ENCODE data around the gene SEMA4B.

The SEMA4B gene

DNA sequence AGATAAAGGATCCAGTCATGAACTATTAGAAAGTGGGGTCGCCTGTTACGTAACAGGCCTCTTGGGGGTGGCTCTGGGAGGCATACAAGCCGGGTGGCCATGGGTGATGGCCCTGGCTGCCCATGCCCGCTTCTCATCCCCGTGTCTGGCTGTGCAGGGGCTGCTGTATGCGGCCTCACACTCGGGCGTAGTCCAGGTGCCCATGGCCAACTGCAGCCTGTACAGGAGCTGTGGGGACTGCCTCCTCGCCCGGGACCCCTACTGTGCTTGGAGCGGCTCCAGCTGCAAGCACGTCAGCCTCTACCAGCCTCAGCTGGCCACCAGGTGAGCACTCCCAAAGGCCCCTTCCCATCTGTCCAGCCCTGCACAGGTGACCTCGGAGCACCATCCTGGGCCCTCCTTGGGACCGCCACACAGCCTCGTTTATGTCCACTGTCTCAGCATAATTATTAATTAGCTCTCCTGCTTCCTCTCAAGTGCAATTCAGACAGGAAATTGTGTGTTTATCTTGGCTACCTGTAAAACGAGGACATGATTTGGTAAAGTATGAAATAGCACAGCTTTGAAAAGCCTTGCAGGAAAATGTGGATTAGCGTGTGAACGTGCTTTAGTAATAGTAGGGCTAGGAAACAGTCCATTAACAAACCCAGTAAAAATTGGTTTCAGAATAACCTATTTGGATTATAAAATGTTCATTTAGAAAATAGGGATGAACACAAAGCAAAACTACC is 24.5 kb downstream of the SEMA4B start:
- no peak for DNase-seq (ENCODE audit: low spot score)

DNA sequence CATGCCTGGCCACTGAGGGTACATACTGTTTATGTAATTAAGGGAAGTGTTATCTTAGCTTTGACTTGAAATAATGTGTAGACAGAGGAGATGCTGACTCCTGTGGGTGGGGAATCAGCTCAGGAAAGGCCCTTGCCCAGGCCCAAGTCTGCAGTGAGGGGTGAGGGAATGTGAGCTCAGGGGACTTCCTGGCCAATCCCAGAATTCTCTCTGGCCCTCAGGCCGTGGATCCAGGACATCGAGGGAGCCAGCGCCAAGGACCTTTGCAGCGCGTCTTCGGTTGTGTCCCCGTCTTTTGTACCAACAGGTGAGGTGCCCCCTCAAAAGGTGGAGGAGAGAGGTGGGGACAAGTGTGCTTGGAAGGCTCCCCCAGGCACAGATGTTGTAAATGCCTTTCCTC is 26.2 kb downstream of the SEMA4B start:
- DNase-seq (ENCODE audit: low spot score), result no peak

DNA sequence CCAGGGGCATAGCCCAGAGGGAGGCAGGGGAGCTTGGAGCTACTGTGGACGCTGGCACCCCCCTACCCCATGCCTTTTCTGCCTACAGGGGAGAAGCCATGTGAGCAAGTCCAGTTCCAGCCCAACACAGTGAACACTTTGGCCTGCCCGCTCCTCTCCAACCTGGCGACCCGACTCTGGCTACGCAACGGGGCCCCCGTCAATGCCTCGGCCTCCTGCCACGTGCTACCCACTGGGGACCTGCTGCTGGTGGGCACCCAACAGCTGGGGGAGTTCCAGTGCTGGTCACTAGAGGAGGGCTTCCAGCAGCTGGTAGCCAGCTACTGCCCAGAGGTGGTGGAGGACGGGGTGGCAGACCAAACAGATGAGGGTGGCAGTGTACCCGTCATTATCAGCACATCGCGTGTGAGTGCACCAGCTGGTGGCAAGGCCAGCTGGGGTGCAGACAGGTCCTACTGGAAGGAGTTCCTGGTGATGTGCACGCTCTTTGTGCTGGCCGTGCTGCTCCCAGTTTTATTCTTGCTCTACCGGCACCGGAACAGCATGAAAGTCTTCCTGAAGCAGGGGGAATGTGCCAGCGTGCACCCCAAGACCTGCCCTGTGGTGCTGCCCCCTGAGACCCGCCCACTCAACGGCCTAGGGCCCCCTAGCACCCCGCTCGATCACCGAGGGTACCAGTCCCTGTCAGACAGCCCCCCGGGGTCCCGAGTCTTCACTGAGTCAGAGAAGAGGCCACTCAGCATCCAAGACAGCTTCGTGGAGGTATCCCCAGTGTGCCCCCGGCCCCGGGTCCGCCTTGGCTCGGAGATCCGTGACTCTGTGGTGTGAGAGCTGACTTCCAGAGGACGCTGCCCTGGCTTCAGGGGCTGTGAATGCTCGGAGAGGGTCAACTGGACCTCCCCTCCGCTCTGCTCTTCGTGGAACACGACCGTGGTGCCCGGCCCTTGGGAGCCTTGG is 27.0 kb downstream of the SEMA4B start:
- no peak for DNase-seq (ENCODE audit: low spot score)

DNA sequence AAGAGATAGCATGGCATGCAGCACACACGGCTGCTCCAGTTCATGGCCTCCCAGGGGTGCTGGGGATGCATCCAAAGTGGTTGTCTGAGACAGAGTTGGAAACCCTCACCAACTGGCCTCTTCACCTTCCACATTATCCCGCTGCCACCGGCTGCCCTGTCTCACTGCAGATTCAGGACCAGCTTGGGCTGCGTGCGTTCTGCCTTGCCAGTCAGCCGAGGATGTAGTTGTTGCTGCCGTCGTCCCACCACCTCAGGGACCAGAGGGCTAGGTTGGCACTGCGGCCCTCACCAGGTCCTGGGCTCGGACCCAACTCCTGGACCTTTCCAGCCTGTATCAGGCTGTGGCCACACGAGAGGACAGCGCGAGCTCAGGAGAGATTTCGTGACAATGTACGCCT is 27.8 kb downstream of the SEMA4B start:
- no peak for DNase-seq (ENCODE audit: low spot score)

DNA sequence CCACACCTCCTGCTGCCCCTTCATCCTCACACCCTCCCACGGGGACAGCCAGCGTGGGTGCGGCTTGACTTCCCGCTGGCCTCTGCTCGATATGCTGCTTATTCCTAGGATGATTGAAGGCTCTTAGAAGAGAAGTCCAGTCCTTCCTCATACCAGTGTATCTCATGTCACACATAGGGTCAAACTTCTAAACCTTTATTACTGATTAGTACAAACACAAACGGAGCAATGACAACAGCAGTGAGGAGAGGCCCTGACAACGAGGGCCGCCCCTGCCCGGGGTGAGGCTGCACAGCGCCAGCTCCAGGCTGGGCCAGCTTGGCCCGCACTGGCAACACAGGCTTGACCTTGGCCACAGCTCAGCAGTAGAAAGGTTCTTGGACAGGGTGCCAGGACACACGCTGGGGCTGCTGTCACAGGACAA is 29.0 kb downstream of the SEMA4B start:
- DNase-seq (ENCODE audit: low spot score), result no peak

DNA sequence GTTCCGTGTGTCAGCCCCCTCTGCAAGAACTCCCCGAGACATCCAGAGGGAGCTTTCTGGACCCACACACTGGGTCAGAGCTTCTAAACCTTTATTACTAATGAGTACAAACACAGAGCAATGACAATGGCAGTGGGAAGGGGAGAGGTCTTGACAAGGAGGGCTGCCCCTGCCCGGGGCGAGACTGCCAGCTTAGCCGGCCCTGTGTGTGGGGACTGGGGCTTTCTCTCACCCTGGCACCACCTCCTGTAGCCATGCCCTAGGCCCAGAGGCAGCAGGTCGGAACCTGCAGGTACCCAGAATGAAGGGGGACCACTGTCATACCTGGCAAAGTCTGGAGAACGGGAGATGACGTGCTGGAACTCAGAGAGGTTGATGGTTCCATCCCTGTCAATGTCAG is 29.5 kb downstream of the SEMA4B start:
- DNase-seq (ENCODE audit: low spot score), result no peak

DNA sequence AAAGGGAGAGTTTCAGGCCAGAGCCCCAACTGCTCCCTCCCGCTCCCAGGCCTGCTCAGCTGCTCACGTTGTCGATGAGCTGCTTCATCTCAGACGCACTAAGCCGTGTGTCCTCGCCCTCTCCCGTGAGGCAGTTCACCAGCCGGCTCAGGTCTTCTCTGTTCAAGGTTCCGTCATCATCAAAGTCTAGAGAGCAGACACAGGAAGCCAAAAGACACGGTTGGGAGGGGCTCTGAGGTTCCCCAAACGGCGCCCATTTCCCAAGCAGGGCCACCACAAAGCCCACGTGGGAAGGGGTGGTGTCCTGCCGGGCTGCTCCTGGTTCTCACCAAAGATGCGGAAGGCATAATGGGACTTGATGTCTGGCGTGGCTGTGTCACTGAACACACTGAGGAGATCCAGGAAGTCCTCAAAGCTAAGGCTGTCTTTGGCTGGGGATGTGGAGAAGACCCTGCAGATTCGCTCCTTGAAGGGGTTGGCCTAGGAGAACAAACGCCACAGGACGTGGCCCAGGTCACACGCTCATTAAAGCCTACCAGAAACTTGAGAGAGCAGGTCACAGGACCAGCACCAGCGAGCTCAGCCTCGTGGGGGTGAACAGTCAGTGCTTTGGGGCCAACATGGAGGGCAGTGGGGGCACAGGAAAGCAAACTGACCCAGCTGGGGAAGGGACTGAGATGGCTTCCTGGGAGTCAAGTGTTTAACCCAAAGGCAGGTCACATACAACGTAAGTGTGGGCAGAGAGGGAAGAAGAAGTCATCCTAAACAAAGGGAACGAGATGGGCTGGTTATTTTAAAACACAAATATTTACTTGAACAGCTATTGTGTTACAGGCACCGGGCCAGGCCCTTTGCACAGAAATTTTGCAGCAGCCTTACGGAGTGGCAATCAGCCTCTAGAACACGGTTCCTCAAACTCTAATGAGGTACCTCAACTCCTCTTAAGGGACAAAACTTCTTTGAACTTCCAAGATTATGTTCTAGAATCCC is 30.2 kb downstream of the SEMA4B start:
- DNase-seq (ENCODE audit: low spot score), result no peak

DNA sequence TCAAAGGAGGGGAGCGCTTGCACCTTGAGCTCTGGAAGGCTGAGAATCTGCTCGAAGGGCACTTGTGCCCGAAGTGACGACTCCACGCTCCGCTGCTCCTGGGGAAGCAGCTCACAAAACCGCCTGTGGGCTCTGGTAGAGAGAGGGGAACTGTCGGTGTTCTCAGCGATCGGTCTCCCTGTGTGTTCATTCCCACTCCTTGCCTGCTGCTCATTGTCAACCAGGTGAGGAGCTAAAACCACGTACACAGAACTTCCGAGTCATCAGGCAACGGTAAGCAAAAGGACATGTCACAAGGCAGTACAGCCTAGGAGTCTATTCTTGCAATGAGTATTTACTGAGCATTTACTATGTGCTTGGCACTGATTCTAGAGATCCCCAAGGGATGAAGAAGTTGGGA is 31.1 kb downstream of the SEMA4B start:
- no peak for DNase-seq (ENCODE audit: low spot score)

DNA sequence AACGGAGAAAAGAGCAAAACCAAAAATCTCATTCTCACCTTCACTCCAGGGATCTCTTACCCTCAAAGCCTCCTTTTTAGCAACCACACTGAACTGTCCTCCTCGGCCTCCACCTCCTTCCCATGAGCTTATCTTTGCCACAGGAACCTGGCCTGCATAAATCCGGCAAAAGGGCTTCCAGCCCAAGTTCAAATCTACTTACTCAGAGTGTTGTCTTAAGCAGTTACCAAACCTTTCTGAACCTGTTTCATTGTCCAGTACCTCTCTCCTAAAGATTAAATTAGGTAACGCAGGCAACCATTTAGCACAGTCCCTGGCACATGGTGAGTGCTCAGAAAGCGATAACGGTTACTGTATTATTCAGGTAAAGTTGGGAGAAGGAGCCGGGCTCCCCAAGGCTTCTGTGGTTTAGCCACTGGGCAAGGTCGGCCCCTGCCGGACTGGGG is 31.8 kb downstream of the SEMA4B start:
- DNase-seq (ENCODE audit: low spot score), result no peak

DNA sequence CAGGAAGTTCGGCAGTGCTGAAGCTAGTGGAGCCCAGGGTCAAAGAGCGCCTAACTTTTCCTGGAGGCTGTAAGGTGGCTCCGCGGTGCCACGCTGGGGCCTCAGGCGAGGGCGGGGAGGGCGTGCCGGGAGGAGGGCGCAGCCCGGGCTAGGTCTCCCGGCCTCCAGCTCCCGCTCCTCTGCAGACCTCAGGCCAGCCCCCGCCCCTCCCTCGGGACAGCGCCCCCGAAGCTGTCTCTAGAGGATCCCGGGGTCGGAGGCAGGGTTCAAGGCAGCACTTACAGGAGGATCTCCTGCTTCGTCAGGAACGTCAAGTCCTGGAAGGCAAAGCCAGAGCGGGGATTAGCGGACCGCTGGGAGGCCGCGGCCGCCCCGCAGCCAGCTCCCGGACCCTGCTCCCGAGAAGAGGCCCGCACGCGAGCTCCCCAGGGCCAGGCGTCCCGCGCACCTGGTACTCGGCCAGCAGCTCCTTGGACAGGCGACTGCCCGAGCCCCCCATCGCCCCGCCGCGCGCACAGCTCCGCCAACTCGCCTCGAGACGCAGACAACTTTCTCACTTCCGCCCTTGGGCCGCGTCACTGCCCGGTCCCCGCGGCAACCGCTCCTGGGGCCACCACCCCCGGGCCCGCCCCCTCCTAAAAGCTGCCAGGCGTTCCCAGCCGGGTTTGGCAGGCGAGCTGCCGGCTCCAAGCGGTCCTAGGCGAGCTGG is 32.4 kb downstream of the SEMA4B start, which contains the start of gene CIB1:
Gene CIB1, minus strand, starts transcription at position 555 of the 709 bp plus-strand sequence. Its CDS starts 56 bp downstream, at position 499.
- peak; percentile 94 for DNase-seq (ENCODE audit: low spot score)

DNA sequence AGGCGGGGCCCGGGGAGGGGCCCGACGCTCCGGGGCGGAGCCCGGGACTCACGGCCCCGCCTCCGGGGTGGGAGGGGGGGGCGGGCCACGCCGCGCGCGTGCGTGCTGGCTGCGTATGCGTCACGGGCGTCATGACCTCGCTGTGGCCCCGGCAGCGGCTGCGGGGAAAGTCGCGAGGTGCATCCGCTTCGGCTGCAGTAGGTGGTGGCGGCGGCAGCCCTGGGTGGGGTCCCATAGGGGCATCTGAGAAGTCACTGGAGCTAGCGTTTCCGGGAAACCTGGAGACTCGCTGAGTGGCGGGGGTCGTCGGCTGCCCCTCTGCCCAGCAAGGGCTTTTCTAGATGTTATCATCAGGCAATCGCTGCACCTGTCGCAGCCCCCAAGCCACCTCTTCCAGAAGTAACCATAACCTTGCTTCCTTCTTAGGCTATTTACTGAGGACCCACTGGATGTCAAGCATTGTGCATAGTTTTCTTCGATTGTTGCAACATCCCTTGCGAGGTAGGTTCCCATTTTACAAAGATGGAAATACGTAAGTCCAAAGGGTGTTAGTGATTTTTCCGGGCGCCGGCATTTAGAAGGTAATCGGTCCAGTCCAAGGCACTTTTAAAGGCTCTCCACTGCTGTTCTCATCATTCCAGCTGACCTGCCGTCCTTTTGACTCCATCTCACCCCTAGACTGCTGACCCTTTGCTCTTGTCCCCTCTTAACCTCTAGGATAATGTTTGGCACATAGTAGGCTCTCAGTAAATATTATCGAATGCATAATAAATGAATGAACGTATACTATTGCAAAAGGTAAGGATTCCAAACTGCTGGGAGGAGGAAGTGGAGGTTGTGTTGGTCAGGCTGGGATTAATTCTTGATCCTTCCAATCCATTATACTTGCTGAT is 33.2 kb downstream of the SEMA4B start, which contains the start of gene GDPGP1:
Gene GDPGP1, plus strand, starts transcription at position 114 of the 893 bp plus-strand sequence. CDS start 6,700 bp downstream, outside the sequence.
- DNase-seq (ENCODE audit: low spot score), result peak; percentile 99

DNA sequence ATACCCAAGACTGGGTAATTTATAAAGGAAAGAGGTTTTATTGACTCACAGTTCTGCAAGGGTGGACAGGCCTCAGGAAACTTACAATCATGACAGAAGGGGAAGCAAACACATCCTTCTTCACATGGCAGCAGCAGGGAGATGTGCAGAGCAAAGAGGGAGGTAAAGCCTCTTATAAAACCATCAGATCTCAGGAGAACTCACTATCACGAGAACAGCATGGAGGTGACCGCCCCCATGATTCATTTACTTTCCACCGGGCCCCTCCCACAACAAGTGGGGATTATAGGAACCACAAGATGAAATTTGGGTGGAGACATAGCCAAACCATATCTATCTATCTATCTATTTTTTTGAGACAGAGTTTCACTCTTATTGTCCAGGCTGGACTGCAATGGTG is 38.2 kb downstream of the SEMA4B start:
- DNase-seq (ENCODE audit: low spot score), result no peak

DNA sequence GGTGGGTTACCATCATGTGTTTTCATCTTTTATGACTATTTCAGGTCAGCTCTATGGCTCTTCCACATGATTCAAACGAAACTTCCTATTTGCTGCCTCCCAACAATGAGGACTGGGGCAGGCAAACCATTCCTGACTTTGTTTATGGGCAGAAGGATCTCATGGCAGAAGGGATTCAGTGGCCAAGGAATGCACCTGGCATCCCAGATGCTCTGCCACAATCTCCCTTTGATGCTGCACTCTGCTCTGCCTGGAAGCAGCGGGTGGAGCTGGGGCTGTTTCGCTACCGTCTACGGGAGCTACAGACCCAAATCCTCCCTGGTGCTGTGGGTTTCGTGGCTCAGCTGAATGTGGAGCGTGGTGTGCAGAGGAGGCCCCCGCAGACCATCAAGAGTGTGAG is 39.7 kb downstream of the SEMA4B start:
- DNase-seq (ENCODE audit: low spot score), result no peak

DNA sequence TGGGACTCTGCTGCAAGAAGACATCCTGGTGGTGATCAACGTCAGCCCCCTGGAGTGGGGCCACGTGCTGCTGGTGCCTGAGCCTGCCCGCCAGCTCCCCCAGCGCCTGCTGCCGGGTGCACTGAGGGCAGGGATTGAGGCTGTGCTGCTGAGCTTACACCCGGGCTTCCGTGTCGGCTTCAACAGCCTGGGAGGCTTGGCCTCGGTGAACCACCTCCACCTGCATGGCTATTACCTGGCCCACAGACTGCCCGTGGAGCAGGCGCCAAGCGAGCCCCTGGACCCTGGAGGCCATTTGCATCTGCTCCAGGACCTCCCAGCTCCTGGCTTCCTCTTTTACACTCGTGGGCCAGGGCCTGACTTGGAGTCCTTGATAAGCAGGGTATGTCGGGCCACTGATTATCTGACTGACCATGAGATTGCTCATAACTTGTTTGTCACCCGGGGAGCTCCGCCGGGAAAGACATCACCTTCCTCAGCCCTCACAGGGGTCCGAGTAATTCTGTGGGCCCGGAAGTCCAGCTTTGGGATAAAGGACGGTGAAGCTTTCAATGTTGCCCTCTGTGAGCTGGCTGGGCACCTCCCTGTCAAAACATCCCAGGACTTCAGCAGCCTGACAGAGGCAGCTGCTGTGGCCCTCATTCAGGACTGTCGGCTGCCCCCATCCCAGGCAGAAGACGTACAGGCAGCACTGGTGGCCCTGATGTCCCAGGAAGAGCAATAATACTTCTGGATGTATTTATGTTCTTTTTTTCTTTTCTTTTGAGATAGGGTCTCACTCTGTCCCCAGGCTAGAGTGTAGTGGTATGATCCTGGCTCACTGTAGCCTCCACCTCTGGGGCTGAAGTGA is 40.4 kb downstream of the SEMA4B start:
- DNase-seq (ENCODE audit: low spot score), result no peak

DNA sequence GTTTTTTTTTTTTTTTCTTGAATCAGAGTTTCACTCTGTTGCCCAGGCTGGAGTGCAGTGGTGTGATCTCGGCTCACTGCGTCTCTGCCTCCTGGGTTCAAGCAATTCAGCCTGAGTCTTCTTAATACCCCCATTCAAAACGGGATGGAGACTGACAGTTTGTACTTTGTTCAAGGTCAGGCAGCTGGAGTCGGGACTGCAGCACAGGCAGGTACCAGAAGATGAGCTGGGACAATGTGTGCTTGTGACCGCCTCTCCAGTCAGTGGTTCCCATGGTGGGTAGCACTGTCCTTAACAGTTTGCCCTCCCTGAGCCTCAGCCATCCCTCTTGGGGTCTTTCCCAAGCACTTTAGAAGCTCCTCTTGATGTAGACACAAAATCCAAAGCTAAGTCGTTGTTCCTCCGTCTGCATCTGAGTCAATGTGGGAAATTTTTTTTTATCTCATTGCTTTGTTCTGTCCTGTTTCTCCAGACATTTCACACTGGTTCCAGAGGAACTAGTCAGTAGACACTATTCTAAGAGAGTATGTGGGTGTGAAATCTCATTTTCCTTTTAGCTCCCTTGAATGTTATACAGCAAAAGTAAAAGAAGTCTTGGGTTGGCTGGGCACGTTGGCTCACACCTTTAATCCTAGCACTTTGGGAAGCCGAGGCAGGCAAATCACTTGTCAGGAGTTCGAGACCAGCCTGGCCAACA is 43.0 kb downstream of the SEMA4B start:
- DNase-seq (ENCODE audit: low spot score), result no peak

DNA sequence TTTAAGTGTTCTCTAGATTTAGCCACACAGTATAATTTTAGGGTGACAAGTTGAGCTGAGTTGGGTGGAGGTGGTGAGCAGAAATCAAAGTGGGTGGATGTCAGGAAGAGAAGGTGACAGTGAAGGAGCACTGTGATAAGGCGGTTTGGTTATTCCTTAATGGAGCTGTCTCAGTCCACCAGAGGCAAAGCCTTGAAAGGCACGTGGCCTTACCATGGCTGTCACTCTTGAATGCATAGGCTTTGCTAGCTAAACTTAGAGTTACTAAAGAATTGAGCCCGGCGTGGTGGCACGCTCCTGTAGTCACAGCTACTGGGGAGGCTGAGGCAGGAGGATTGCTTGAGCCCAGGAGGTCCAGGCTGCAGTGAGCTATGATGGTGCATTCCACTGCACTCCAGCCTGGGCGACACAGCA is 47.7 kb downstream of the SEMA4B start:
- DNase-seq (ENCODE audit: low spot score), result no peak

DNA sequence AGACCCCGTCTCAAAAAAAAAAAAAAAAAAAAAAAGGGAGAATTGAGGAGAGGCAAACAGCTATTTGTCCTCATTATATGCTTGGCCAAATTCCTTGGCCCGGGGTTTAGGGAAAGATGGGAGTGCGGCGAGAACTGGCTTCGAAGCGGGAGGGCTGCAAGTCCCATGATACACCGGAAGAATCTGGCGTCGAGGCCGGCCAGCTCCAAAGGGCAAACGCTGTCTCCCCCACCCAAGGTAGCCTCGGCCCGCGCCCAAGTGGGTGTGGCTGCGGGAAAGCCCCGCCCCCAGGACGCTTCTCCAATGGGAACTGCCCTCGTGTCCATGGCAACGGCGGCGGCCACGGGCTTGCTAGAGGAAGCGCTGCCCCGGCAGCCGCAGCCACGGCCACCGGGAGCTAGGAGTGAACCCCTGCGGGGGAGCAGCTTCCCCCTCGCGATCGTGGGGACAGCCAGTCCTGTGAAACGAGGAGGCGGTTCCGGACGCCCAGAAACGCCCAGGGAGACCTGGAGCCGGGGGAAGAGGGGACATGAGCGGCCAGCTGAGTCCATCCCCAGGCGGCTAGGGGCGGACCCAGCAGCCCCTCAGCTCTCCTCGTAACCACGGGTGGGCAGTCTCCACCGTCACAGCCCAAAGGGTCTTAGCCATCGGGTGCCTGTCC is 48.2 kb downstream of the SEMA4B start, which contains the start of gene TTLL13:
Gene TTLL13, plus strand, starts transcription at position 354 of the 661 bp plus-strand sequence. CDS start 1,075 bp downstream, outside the sequence.
- DNase-seq (ENCODE audit: low spot score), result peak; percentile 96

DNA sequence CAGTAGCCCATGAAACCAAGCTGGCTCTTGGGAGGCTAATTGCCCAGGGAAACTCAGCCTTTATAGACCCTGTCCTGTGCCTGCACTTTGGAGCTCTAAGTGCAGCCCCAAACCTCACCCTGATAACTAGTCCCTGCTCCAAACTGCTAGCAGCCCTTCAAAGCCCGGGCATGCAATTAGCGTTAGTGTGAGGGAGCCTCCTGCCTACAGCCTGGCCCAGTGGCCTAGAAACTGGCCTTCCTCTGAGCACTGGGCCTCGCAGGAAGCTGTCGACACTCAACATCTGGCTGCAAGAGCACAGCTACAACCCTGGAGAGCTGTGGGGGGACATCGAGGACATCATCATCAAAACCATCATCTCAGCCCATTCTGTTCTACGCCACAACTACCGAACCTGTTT is 56.6 kb downstream of the SEMA4B start:
- no peak for DNase-seq (ENCODE audit: low spot score)
